Middle frontal gyrus (tissue), 1 donor: ENCODE data around the gene GCNT1.
"Not testable (repeated sequence)": the region's sequence is repeated elsewhere in the genome, so short reads cannot be mapped to it uniquely, and the experiment has no call there.

Source experiments
- DNase-seq: peaks from one replicate; pipeline ENCODE4 v3.0.0-alpha.2; 2015; ENCODE audit warnings: low spot score; ENCODE audit errors: extremely low spot score

Gene GCNT1

GRCh38 chr9:76443887-76444286 lies 15.1 kb upstream of the GCNT1 start:
- DNase-seq = no peak

DNA sequence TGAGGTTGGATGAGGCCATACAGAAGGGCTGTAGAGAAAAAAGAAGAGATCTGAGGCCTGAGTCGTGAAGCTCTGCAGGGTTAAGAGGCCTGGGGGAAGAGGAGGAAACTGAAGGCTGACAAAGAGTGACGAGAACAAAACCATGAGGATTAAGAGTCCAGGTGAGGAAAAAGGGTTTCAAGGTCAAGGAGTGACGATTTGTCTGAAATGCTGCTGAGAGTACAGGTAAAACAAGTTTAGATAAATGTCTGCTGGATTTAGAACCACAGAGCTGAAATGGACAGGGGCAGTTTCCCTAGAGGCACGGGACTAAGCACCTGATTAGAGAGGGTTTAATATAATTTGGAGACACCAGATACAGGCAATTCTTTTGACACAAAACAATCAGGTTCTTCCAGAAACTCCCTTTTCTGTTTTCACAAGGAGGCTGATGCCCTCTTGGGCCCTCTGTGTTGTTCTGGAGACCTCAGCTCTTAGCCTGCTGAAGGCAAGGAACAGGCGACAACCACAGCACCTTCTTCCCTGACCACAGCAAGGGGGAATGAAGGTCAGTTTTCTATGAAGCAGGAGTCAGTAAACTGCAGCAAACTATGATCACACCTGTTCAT lies 14.6 kb upstream of the GCNT1 start:
- DNase-seq = no peak

- no peak for DNase-seq
Observed at GRCh38 chr9:76445976-76446375, 13.0 kb upstream of the GCNT1 start.

DNA sequence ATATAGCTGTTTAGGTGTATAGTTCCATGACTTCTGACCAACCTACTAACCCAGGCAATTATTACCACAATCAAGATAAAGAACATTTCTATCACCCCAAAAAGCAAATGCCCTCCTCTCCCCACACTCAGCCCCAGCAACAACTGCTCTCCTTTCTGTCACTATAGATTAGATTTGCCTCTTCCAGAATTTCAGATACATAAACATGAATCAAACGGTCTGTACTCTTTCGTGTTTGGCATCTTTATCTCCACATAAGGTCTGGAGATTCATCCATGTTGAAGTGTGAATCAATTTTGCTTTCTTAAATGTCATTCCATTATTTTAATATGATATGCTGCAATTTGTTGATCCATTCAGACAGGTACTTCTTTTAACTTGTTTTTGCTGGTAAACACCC lies 10.5 kb upstream of the GCNT1 start:
- DNase-seq = no peak

DNA sequence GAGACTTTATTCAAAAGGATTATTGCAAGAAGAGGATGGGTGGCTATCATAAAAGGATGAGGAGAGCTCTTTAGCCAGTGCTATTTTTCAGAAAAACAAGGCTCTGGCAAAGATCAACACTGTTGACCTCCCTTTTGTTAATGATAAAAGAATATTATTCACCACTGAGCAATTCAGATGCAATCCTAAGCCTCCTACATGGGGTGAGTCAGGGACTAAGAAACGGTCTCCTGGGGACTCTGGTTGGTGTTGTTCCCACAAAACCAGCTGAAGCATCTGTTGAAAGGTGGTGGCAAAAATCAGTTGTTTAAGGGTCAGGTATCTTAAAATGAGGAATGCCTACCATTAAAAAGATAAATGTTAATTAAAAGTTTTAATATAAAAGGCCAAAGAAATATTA lies 7.7 kb upstream of the GCNT1 start:
- no peak for DNase-seq

DNA sequence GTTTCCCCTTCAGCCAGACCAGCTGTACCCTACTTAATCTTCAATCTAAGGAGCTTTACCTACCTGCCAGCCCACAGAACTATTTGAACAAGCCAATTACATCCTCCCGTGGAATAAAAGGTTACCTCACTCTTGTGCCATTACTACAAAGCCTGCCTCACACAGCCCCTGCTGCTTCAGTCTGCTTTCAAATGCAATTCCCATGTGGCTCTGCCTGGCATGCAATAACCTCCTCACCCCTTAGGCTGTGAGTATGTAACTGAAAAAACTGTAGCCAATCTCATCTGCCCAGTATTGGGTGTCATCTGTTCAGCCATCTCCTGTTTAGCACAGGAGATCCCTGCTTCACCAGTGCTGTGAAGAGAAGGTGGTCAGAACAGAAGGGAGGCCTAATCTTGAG lies 6.1 kb upstream of the GCNT1 start:
- DNase-seq = no peak

DNA sequence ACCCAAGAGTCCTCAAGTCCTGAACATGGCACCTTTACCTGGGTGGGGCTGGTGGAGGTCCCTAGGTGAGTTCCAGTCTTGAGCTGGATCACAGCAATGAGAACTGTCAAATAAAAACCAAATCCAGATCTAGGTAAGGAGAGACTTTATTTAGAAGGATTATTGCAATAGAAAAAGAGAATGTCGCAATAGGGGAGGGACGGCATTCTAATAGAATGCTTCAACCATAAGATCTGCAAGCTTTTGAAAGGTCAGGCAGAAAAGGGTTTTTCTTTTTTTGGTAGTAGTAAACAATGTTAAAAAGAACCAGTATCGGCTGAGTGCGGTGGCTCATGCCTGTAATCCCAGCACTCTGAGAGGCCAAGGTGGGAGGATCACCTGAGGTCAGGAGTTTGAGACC lies 5.2 kb upstream of the GCNT1 start:
- no peak for DNase-seq

GRCh38 chr9:76454311-76454710 lies 4.7 kb upstream of the GCNT1 start:
- no peak for DNase-seq

GRCh38 chr9:76456202-76456926 lies 2.6 kb upstream of the GCNT1 start:
- DNase-seq = no peak

- no peak for DNase-seq
Observed at GRCh38 chr9:76459694-76460635, 983 bp downstream of the GCNT1 start.

- DNase-seq = no peak
Observed at GRCh38 chr9:76462126-76462525, 3.1 kb downstream of the GCNT1 start.

GRCh38 chr9:76463211-76463610 lies 4.2 kb downstream of the GCNT1 start:
- DNase-seq = no peak

GRCh38 chr9:76464706-76465105 lies 5.7 kb downstream of the GCNT1 start:
- no peak for DNase-seq

DNA sequence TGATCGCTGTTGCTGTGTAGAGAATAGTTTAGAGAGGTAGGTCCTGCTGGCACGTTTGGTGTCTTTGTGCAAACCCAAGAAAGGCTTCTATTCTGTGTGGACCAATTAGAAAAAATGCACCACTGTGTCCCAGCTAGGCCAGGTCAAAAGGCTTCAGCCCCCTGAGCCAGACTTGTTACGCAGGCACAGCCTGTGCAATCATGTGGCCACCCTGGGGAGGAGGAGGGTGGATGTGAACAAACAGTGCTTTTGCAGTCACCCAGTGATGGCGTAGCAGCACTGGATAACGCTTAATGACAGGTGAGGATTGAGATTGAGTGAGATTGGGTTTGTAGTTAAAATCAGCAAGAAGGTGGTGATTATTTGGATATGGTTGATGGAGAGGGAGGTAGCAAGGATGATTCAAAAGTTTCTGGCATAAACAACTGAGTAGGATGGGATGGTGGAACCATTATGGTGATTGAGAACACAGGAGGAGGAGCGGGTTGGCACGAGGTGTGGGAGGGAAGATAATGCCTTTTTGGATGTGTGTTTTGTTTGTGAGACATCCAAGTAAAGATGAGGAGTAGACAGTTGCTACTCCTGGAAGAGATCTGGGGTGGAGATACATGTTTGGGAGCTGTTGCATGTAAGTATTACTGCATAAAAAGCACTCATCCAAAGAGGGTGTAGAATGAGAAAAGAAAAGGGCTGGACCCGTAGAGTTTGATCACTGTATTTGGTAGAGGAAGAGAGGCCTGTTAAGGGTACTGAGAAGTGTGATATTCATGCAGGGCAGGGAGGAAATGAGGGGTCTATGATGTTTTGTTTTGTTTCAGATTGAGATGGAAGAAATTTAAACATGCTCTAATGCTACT lies 6.7 kb downstream of the GCNT1 start:
- no peak for DNase-seq

GRCh38 chr9:76466299-76466605 lies 7.3 kb downstream of the GCNT1 start:
- no peak for DNase-seq

DNA sequence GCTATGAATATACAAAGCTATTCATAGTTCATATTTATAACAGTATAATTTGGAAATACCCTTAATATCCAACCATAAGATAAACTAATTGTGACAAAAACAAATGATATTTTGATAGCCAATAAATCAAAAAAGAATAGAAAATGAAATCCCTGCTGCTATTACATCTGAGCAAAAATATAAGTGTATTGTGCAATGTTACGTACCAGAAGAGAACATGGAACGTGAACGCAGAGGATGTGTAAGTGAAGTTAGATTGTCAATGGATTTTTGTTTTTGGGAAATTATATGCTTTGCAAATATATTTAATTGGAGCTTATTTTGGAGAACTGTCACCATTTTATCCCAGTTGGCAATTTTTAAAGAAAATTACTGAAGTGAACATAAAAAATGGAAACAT lies 15.4 kb downstream of the GCNT1 start:
- DNase-seq = no peak

- DNase-seq = no peak
Observed at GRCh38 chr9:76475686-76476085, 16.7 kb downstream of the GCNT1 start.

DNA sequence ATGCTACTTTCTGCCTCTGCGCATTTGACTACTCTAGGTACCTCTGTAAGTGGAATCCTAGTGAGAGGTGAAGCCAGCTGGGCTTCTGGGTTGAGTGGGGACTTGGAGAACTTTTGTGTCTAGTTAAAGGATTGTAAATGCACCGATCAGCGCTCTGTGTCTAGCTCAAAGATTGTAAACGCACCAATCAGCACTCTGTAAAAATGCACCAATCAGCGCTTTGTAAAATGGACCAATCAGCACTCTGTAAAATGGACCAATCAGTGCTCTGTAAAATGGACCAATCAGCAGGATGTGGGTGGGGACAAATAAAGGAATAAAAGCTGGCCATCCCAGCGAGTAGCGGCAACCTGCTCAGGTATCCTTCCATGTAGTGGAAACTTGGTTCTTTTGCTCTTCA lies 18.8 kb downstream of the GCNT1 start:
- DNase-seq = not testable (repeated sequence)

DNA sequence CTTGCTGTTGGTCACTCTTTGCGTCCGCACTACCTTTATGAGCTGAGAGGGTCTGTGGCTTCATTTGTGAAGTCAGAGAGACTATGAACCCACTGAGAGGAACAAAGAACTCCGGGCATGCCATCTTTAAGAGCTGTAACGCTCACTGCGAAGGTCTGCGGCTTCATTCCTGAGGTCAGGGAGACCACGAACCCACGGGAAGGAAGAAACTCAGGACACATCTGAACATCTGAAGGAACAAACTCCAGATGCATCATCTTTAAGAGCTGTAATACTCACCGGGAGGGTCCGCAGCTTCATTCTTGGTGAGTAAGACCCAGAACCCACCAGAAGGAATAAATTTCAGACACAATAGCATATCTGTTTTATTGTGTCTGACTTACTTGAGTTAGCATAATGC lies 19.2 kb downstream of the GCNT1 start:
- no peak for DNase-seq

- DNase-seq = not testable (repeated sequence)
Observed at GRCh38 chr9:76479337-76479736, 20.4 kb downstream of the GCNT1 start.

DNA sequence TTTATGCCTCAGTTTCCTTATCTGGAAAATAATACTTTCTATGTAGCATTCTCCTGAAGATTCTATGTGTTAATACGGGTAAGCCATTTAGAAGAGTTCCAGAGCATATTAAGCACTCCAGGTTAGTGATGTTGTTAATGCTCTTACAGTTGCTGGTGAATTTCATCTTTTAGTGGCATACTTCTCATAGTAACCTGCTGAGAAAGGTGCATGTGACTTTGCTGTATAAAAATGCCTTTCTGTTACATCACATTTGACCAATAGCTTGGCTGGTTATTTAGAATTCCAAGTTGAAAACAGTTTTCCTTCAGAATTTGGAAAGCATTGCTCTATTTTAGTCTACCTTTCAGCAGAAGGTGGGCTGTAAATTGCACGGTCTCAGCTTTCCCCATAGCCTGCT lies 27.2 kb downstream of the GCNT1 start:
- no peak for DNase-seq
